ENCODE results near the gene CD81. TPM values are rescaled to one million over a fixed set of nuclear protein-coding genes. Genes with fewer than 3 reads are reported as not detected.

Gene CD81
- total and polyA plus RNA-seq, 2 experiments from 2014 or later = 88.6 to 290 TPM

- TF ChIP-seq ETS1 (IDR thresholded peaks at IDR 0.05) (no peak), NANOG (IDR thresholded peaks at IDR 0.05; ENCODE audit: borderline replicate concordance) (no peak), ZNF114 (CRISPR knock-in tag; IDR thresholded peaks at IDR 0.05) (no peak)
Observed at GRCh38 chr11:2329551-2329950, 47.6 kb upstream of the CD81 start (continued).

GRCh38 chr11:2330696-2331095 is 46.4 kb upstream of the CD81 start:
- Histone ChIP-seq H3K27me3 (ENCODE audit: insufficient read depth) (no peaks in the 10 kb centered on the region), H3F3A (replicated peaks; ENCODE audit: low read depth) (no peaks in the 10 kb centered on the region), H3K79me2 (replicated peaks; ENCODE audit: insufficient read depth) (no peaks in the 10 kb centered on the region), H4K20me1 (replicated peaks; ENCODE audit: insufficient read depth) (no peaks in the 10 kb centered on the region), H3K4me2 (no peak overlapping the region), H2AFZ (no peak overlapping the region), H3K27ac (ENCODE audit: low read depth) (no peak overlapping the region), H3K4me3 (no peak overlapping the region), H3K4me1 (ENCODE audit: insufficient read depth) (no peaks in the 10 kb centered on the region), H3K36me3 (ENCODE audit: insufficient read depth) (no peaks in the 10 kb centered on the region; the same call in 1 of the 2 replicates), H3K9me2 (ENCODE audit: insufficient read depth) (no peaks in the 10 kb centered on the region)
- Mint-ChIP-seq H3K27me3 (ENCODE audit: insufficient read depth, low read depth, poor library complexity) (peaks cover 9% of the 10 kb centered on the region), H3K27ac (no peak overlapping the region), H3K4me3 (no peak overlapping the region), H3K9me3 (peaks cover 15% of the 10 kb centered on the region), H3K36me3 (ENCODE audit: low read depth) (peaks cover 9% of the 10 kb centered on the region; the same call in 2 of the 3 replicates), H3K4me1 (no peaks in the 10 kb centered on the region)
- TF ChIP-seq CREB1 (CRISPR knock-in tag; IDR thresholded peaks at IDR 0.05; ENCODE audit: low read depth) (no peak), STAT1 (IDR thresholded peaks at IDR 0.05; ENCODE audit: unreplicated experiment) (no peak), POLR2AphosphoS5 (IDR thresholded peaks at IDR 0.05; ENCODE audit: low read depth) (no peak), EZH2phosphoT487 (IDR thresholded peaks at IDR 0.05; ENCODE audit: unreplicated experiment) (no peak), ETS1 (IDR thresholded peaks at IDR 0.05) (no peak), NANOG (IDR thresholded peaks at IDR 0.05; ENCODE audit: borderline replicate concordance) (no peak), ZNF114 (CRISPR knock-in tag; IDR thresholded peaks at IDR 0.05) (no peak)
- DNase-seq (ENCODE audit: low spot score) (no peak), ATAC-seq (no peak)

- peaks cover 9% of the 10 kb centered on the region; the same call in 2 of the 3 replicates for H3K36me3 Mint-ChIP-seq (ENCODE audit: low read depth)
- H3K27ac Mint-ChIP-seq = no peak overlapping the region
- Histone ChIP-seq H4K20me1 (replicated peaks; ENCODE audit: insufficient read depth) (no peaks in the 10 kb centered on the region), H3K36me3 (ENCODE audit: insufficient read depth) (no peaks in the 10 kb centered on the region; the same call in 1 of the 2 replicates), H3K9me2 (ENCODE audit: insufficient read depth) (no peaks in the 10 kb centered on the region; the same call in 1 of the 2 replicates), H3K79me2 (replicated peaks; ENCODE audit: insufficient read depth) (no peaks in the 10 kb centered on the region), H3F3A (replicated peaks; ENCODE audit: low read depth) (no peaks in the 10 kb centered on the region), H3K4me2 (no peak overlapping the region), H3K27ac (ENCODE audit: low read depth) (no peak overlapping the region), H3K4me3 (no peak overlapping the region), H2AFZ (no peak overlapping the region), H3K4me1 (ENCODE audit: insufficient read depth) (no peaks in the 10 kb centered on the region), H3K27me3 (ENCODE audit: insufficient read depth) (no peaks in the 10 kb centered on the region)
- ATAC-seq (no peak), DNase-seq (ENCODE audit: low spot score) (no peak)
- peaks cover 15% of the 10 kb centered on the region for H3K9me3 Mint-ChIP-seq
- peaks cover 9% of the 10 kb centered on the region for H3K27me3 Mint-ChIP-seq (ENCODE audit: insufficient read depth, low read depth, poor library complexity)
- H3K4me3 Mint-ChIP-seq = no peak overlapping the region
- H3K4me1 Mint-ChIP-seq = no peaks in the 10 kb centered on the region
- TF ChIP-seq CTCF (conservative IDR thresholded peaks at IDR 0.05; ENCODE audit: low read depth in 2 of 2) = no peak
- TF ChIP-seq CREB1 (CRISPR knock-in tag; IDR thresholded peaks at IDR 0.05; ENCODE audit: low read depth) = no peak
- no peak for TF ChIP-seq REST (IDR thresholded peaks at IDR 0.05; ENCODE audit: unreplicated experiment)
- no peak for TF ChIP-seq JUNB (IDR thresholded peaks at IDR 0.05; ENCODE audit: unreplicated experiment)
- no peak for TF ChIP-seq ZNF331 (CRISPR knock-in tag; IDR thresholded peaks at IDR 0.05; ENCODE audit: low read depth)
- no peak for TF ChIP-seq EZH2phosphoT487 (IDR thresholded peaks at IDR 0.05; ENCODE audit: unreplicated experiment)
- TF ChIP-seq NANOG (IDR thresholded peaks at IDR 0.05; ENCODE audit: borderline replicate concordance) = no peak
- TF ChIP-seq ZNF114 (CRISPR knock-in tag; IDR thresholded peaks at IDR 0.05) = no peak
Observed at GRCh38 chr11:2331404-2331803, 45.7 kb upstream of the CD81 start.
